ENCODE measurements around the gene FKBP7. TPM values are rescaled to one million over a fixed set of nuclear protein-coding genes. Genes with fewer than 3 reads are reported as not detected.

The FKBP7 gene
- total RNA-seq, 1 donor from 2014 or later, result 21.2 TPM

- H3K36me3 Mint-ChIP-seq (ENCODE audit: unreplicated experiment), result no peaks in the 10 kb centered on the region
- H3K9me3 Mint-ChIP-seq (ENCODE audit: unreplicated experiment), result no peaks in the 10 kb centered on the region
These were observed 45.3 kb upstream of the FKBP7 start for GRCh38 chr2:178523596-178524134.

GRCh38 chr2:178522950-178523595 lies 44.7 kb upstream of the FKBP7 start:
- TF ChIP-seq CTCF (IDR thresholded peaks at IDR 0.05; ENCODE audit: partially characterized antibody, unreplicated experiment), result peak; percentile 66

More at GRCh38 chr2:178523596-178524134, 45.3 kb upstream of the FKBP7 start:
- TF ChIP-seq CTCF (IDR thresholded peaks at IDR 0.05; ENCODE audit: partially characterized antibody, unreplicated experiment), result no peak
- Mint-ChIP-seq H3K27ac (ENCODE audit: unreplicated experiment) (peak overlapping the region; percentile 14), H3K4me1 (ENCODE audit: low read depth, unreplicated experiment) (no peaks in the 10 kb centered on the region), H3K4me3 (ENCODE audit: unreplicated experiment) (peak overlapping the region; percentile 98), H3K27me3 (ENCODE audit: unreplicated experiment) (no peaks in the 10 kb centered on the region)
- no peak for DNase-seq

GRCh38 chr2:178521304-178522150 lies 43.1 kb upstream of the FKBP7 start:
- Mint-ChIP-seq H3K4me3 (ENCODE audit: unreplicated experiment) (no peak overlapping the region), H3K27me3 (ENCODE audit: unreplicated experiment) (no peaks in the 10 kb centered on the region), H3K4me1 (ENCODE audit: low read depth, unreplicated experiment) (no peaks in the 10 kb centered on the region), H3K9me3 (ENCODE audit: unreplicated experiment) (no peaks in the 10 kb centered on the region), H3K27ac (ENCODE audit: unreplicated experiment) (no peak overlapping the region), H3K36me3 (ENCODE audit: unreplicated experiment) (no peaks in the 10 kb centered on the region)
- DNase-seq, result no peak
- TF ChIP-seq CTCF (IDR thresholded peaks at IDR 0.05; ENCODE audit: partially characterized antibody, unreplicated experiment), result no peak

More at GRCh38 chr2:178522950-178523595, 44.7 kb upstream of the FKBP7 start:
- Mint-ChIP-seq H3K4me3 (ENCODE audit: unreplicated experiment) (peak overlapping the region; percentile 98), H3K4me1 (ENCODE audit: low read depth, unreplicated experiment) (no peaks in the 10 kb centered on the region), H3K36me3 (ENCODE audit: unreplicated experiment) (no peaks in the 10 kb centered on the region), H3K27ac (ENCODE audit: unreplicated experiment) (peak overlapping the region; percentile 14), H3K9me3 (ENCODE audit: unreplicated experiment) (no peaks in the 10 kb centered on the region), H3K27me3 (ENCODE audit: unreplicated experiment) (no peaks in the 10 kb centered on the region)
- DNase-seq, result peak; percentile 83

GRCh38 chr2:178517496-178517895 lies 39.1 kb upstream of the FKBP7 start:
- H3K36me3 Mint-ChIP-seq (ENCODE audit: unreplicated experiment), result no peaks in the 10 kb centered on the region

More at GRCh38 chr2:178517496-178517895, 39.1 kb upstream of the FKBP7 start:
- H3K4me1 Mint-ChIP-seq (ENCODE audit: low read depth, unreplicated experiment), result no peaks in the 10 kb centered on the region
- H3K9me3 Mint-ChIP-seq (ENCODE audit: unreplicated experiment), result peaks cover 1% of the 10 kb centered on the region
- H3K27me3 Mint-ChIP-seq (ENCODE audit: unreplicated experiment), result peaks cover 2% of the 10 kb centered on the region
- H3K27ac Mint-ChIP-seq (ENCODE audit: unreplicated experiment), result no peak overlapping the region
- TF ChIP-seq CTCF (IDR thresholded peaks at IDR 0.05; ENCODE audit: partially characterized antibody, unreplicated experiment), result no peak
- no peak overlapping the region for H3K4me3 Mint-ChIP-seq (ENCODE audit: unreplicated experiment)
- DNase-seq, result no peak
